ENCODE measurements around the gene SAMD9.
"Not testable (repeated sequence)": the region's sequence is repeated elsewhere in the genome, so short reads cannot be mapped to it uniquely, and the experiment has no call there.

Gene SAMD9

DNA sequence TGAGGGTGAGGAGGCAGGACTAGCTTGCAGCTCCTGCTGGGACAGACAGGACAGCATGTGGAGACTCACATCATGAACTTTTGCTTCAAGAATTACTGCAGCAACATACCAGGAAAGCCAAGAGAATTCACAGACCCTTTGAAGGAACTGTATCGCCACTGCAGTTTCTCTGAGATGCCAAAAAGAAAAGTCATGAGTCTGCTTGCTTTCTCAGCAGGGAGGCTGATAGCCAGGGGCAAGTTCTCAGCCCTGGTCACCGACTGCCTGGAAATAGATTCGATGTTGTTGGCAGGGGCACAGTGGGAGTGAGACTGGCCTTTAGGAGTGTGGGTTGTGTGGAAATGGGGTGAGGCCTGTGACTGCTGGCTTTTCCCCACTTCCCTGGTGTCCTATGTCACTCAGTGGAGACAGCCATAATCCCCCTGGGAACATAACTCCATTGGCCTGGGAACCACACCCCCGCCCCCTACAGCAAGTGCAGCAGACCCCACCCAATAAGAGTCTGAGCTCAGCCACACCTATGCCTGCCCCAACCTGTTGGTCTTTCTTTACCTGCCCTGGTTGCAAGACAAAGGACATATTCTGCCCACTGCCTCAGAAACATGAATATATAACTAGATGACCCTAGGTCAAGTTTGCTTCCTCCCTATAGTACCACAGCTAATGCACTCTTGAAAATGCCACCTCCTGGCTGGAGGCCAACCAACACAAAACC lies 1.6 kb upstream of the SAMD9 start:
- FAIRE-seq: no peak

DNA sequence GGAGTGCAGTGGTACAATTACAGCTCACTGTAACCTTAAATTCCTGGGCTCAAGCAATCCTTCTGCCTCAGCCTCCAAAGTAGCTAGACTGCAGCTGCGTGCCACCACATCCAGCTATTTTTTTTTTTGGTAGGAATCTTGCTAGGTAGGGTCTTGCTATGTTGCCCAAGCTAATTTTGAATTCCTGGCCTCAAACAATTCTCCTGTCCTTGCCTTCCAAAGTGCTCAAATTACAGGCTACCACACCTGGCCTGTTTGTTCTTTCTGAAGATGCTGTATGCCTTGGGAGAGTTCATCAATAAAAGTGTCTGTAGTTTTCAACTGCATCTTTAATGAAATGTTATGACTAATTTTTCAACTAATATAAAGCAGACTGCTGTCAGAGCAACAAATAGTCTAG lies 452 bp downstream of the SAMD9 start:
- FAIRE-seq: no peak

- no peak for FAIRE-seq
These were observed 2.0 kb downstream of the SAMD9 start for GRCh38 chr7:93115796-93116195.

- FAIRE-seq: no peak
These were observed 9.8 kb downstream of the SAMD9 start for GRCh38 chr7:93108003-93108402.

- no peak for FAIRE-seq
These were observed 20.4 kb downstream of the SAMD9 start for GRCh38 chr7:93097388-93097787.

- no peak for FAIRE-seq
These were observed 24.9 kb downstream of the SAMD9 start for GRCh38 chr7:93092757-93093370.

DNA sequence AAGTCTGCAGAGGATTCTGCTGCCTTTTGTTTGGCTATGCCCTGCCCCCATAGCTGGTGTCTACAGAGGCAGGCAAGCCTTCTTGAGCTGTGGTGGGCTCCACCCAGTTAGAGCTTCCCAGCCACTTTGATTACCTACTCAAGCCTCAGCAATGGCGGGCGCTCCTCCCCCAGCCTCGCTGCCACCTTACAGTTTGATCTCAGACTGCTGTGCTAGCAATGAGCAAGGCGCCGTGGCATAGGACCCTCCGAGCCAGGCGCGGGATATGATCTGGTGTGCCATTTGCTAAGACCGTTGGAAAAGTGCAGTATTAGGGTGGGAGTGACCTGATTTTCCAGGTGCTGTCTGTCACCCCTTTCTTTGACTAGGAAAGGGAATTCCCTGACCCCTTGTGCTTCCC lies 44.4 kb downstream of the SAMD9 start:
- not testable (repeated sequence) for FAIRE-seq

GRCh38 chr7:93062599-93062998 lies 55.2 kb downstream of the SAMD9 start:
- no peak for FAIRE-seq

DNA sequence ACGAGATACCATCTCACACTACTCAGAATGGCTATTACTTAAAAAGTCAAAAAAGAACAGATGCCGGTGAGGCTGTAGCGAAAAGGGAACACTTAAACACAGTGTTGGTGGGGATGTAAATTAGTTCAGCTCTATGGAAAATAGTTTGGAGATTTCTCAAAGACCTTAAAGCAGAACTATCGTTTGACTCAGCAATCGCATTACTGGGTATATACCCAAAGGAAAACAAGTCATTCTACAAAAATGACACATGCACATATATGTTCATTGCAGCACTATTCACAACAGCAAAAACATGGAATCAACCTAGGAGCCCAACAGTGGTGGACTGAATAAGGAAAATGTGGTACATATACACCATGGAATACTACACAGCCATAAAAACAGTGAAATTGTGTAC lies 56.9 kb downstream of the SAMD9 start:
- no peak for FAIRE-seq

- FAIRE-seq: no peak
These were observed 57.8 kb downstream of the SAMD9 start for GRCh38 chr7:93060025-93060424.

DNA sequence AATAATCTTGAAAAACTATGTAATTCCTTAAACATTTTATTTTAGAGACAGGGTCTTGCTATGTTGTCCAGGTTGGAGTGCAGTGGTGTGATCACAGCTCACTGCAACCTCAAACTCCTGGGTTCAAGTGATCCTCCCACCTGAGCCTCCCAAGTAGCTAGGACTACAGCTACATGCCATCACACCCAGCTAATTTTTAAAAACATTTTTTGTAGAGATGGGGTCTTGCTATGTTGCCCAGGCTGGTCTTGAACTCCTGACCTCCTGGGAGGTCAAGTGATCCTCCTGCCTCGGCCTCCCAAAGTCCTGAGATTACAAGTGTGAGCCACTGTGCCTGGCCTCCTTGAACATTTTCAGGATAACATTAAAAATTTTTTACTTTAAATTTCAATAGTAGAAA lies 61.2 kb downstream of the SAMD9 start:
- FAIRE-seq: not testable (repeated sequence)

- FAIRE-seq: peak; percentile 99
These were observed 62.2 kb downstream of the SAMD9 start for GRCh38 chr7:93055543-93056107.

GRCh38 chr7:93054975-93055374 lies 62.8 kb downstream of the SAMD9 start:
- no peak for FAIRE-seq

DNA sequence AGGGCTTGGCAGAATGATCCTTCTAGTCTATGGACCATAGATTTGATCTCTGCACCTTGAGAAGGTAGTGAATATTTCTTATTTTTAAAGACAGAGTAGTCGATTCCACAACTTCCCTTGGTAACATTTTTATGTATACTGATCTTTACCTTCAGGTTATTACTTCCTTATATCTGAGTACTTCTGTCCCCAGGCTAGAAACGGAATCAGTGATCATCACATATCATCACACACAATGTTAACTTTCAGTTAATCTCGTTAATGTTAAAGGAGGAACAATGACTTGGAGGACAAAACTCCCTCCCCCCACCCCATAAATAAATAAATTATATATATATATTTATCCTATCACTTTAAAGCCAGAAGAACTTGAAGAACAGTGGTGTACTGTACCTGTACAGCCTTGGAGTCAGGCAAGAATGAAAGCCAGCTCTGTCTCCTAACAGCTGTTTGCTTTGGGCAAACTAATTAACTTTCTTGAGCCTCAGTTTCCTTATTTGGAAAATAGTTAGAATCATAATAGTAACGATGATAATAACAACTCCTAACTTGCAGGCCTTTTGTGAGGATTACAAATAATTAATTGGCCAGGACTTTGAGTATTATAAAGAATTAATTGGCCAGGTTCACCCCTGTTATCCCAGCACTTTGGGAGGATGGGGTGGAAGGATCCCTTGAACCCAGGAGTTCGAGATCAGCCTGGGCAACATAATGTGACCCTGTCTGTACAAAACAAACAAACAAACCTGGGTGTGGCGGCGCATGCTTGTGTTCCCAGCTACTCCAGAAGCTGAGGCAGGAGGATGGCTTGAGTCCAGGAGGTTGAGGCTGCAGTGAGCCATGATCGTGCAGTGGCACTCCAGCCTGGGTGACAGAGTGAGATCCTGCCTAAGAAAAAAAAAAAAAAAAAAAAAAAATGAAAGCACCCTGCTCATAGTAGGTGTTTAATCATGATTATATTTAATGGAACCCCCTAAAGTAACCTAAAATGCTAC lies 63.5 kb downstream of the SAMD9 start:
- no peak for FAIRE-seq

DNA sequence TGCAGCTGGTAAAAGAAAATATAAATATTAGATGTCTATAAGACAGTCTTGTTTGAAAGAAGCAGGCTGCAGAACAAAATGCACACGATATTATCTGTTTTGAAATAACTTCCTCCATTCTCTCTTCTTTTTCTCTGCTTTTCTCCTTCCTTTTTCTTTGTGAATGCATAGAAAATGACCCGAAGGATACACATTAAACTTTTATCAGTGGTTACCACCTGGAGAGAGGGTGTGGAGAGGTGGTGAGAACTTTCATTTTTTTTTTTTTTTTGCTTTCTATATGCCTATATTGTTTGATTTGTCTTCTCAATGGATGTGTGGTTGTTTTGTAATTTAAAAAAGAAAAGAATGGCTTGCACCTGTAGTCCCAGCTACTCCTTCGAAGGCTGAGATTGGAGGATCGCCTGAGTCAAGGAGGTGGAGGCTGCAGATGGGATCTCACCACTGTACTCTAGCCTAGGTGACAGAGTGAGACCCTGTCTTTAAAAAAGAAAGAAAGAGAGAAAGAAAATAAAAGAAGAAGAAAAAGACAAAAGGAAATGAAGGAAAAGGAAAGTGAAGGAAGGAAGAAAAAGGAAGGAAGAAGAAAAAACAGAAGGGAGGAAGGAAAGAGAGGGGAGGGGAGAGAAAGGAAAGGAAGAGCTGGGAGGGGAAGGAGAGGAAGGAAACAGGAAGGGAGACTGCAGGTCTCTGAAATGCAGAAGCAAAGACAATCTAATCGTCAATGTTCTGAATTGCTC lies 64.4 kb downstream of the SAMD9 start:
- no peak for FAIRE-seq

GRCh38 chr7:93051660-93052059 lies 66.1 kb downstream of the SAMD9 start:
- no peak for FAIRE-seq

Measured in islet of Langerhans (tissue), 1 donor.